Islet of Langerhans (tissue), 1 donor: ENCODE measurements around the gene VPS45.
"Not testable (repeated sequence)": the region's sequence is repeated elsewhere in the genome, so short reads cannot be mapped to it uniquely, and the experiment has no call there.

Experiments
- FAIRE-seq: peaks from one replicate; lab custom pipeline; 2011; peaks lifted over from hg19 to GRCh38; lab: Jason Lieb, UNC

VPS45 gene

DNA sequence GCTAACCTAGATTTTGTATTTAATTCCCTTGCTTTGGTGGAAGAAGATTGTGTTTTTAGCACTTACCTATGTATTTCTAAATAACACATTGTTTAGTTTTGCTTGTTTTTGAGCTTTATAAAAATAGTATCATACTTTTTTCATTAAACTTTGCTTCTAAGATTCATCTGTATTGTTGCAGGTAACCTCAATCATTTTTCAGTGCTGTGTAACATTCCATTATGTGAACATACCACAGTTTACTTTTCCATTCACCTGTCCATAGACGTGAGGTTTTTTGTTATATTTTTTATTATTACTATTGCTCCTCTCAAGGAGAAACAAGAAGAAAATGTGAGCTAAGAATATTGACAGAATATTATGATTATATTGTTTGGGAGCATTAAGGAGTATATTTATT is 67.0 kb downstream of the VPS45 start:
- peak; percentile 65 for FAIRE-seq

DNA sequence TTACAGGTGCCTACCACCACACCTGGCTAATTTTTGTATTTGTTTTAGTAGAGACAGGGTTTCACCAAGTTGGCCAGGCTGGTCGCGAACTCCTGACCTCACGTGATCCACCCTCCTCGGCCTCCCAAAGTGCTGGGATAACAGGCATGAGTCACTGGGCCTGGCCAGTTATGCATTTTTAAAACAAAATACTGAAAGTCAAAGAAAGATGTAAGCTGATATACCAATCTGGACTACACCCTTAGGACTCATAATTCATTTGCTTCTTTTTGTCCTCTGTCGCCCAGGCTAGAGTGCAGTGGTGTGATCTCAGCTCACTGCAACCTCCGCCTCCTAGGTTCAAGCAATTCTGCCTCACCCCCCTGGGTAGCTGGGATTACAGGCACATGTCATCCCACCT is 67.8 kb downstream of the VPS45 start:
- not testable (repeated sequence) for FAIRE-seq

DNA sequence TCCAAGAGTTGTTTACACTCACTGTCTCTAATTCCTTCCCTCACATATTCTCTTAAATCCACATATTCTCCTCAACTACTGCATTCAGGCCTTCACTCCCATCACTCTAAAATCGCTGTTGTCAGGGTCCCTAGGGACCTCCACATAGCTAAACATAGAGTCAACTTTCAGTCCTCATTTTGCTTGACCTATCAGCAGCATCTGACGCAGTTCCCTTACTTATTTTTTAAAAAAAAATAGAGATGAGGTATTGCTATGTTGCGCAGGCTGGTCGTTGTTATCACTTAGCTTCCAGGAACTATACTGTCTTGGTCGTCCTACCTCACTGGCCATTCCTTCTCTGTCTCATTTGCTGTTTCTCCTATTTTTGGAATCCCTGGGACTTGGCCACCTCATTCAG is 70.5 kb downstream of the VPS45 start:
- no peak for FAIRE-seq

DNA sequence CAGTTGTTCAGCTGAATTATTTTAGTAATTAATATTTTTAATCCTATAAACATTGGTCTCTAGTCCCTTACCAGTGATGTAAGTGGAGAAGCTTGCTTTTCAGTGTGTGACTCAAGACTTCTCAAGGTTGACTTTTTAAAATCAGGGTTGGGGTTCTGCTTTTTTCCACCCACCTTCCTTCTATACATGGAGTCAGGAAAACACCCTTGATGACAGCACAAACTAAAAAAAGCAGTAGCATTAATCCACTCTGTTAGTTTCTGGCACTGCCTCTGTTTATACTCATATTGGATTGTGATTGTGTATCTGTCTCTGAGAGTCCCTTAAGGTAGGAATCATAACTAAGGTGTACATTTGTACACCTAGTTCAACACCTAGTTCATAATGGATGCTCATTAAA is 73.9 kb downstream of the VPS45 start:
- no peak for FAIRE-seq

DNA sequence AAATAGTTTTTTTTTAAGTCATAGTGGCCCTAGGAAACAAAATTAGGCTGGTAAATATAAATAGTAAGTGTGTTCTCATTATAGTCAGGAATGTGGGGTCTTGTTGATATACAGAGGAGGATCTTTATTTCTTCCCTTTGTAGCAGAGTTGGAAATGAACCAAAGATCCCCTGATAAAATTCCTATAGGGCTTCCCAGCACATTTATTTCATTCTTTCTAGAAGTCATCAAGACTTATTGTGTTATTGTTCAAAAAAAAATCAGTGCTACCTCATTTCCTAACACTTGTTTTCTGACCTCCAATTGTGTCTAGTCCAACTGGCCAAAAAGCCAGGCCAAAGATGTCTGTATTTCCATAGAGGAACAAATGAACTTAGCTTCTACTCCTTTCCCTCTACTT is 74.5 kb downstream of the VPS45 start:
- no peak for FAIRE-seq

DNA sequence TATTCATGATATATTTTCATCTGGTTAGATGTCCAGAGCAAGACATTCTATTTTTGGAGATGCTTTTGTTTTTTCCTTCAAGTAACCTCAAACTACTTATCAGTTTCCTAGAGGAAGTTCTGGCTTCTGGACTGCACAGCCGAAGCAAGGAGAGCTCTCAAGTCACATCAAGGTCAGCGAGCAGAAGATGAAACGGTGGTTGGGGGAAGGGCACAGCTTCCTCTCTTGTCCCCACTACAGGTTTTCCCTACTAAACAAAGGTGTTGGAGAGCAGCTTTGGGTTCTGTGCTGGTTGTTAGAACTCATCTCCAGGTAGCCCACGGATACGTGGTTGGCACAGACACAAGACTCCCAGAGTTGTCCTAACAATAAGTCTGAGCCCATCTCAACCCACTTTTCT is 77.0 kb downstream of the VPS45 start:
- FAIRE-seq: no peak

DNA sequence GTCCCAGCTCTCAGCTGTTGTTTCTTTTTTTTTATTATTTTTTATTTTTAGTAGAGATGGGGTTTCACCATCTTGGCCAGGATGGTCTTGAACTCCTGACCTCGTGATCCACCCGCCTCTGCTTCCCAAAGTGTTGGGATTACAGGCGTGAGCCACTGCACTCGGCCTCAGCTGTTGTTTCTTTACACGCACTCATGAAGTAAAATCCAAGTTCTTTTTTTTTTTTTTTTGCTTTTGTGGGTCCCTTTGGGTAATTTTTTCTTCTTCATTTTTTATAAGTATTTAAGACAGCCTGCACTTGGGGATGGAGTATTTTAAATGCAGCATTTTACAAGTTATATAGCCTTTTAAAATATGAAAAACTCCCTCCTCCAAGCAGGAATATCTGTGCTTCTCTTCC is 78.4 kb downstream of the VPS45 start:
- not testable (repeated sequence) for FAIRE-seq

DNA sequence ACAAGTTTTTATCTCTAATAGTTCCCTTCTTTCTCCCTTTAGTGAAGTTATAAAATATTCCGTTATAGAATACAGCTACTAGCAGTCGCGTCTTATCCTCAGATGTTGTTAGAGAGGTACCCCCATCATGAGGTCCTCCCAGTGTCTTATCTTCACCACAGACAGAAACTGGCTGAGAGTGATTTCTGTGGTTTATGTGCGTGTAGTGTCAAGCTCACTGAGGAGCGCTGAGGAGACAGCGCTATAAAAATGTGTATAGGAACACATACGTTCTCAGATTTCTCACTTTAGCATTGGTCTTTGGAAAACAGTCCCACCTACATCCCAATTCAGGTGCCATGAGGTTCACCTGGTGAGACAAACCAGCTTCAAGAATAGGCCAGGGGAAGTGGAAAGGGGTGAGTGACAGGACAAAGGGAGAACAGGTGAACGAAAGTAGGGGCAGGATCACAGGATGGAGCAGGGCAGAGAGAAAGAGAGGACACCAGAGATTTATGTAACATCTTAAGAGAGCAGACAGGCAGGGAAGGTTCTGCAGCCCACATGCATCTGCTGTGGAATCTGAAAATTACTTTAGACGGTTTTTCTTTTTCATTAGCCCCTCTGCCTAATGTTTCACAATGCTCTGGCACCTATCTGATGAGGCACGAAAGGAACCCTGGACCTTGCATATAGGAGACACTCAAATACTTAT is 79.4 kb downstream of the VPS45 start:
- FAIRE-seq: no peak

DNA sequence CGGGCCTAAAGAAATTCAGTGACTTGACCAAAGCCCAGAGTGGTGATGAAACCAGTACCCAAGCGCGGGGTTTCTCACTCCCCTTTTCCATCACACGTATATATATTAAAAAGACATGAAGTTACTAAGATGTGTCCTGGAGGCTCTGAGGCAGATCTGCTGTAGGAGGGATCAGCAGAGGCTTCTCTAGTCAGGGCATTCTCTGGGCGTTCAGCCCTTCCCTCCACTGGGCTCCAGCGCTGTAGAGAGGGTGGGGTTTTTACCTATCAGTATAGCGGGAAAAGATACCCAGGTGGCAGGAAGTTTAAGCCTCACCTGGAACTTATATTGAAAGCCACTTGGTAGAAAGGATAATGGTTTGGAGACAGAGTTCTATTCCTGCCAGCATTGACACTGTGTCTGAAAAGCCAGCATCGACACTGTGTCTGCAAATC is 81.3 kb downstream of the VPS45 start:
- FAIRE-seq: no peak

DNA sequence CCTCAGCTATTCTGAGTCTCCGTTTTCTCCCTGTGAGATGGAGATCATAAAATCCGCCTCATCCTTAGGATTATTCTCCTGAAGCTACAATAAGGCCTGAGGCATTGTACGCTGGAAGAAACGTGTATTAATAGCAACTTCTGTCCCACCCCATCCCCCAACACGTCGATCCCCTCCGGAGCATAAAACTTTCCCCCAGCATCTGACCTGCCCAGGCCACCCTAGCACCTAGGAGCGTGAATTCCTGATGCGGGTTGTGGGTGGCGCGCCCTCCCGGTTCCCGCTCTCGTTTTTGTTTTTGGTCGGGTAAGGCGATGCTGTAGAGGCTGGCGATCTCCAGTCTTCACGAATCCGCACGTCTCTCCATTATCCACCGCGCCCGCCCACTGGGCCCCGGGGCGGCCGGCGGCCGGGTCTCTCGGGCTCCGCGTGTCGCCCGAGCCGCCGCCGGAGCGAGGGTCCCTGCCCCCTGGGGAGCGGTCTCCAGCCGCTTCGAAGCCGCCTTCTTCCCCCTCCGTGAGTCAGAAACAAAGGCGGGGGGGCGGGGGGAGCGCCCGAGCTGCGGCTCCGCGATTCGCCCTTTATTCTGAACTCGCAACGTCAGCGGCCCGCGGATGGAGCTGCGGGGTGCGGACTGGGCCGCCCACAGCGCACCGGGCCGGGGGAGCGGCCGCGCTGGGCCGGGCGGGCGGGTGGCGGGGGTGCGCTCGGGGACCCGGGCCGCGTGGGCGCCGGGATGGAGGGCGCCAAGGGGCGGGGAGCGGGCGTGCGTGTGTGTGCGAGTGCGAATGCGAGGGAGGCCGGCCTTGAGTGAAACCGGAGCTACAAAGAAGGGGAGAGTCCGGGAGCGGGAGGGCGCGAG is 81.9 kb downstream of the VPS45 start, which contains the start of gene PLEKHO1:
PLEKHO1 (plus strand) TSS at position 646 of the 862 bp plus-strand sequence. CDS start 342 bp downstream, outside the sequence.
- FAIRE-seq: no peak

DNA sequence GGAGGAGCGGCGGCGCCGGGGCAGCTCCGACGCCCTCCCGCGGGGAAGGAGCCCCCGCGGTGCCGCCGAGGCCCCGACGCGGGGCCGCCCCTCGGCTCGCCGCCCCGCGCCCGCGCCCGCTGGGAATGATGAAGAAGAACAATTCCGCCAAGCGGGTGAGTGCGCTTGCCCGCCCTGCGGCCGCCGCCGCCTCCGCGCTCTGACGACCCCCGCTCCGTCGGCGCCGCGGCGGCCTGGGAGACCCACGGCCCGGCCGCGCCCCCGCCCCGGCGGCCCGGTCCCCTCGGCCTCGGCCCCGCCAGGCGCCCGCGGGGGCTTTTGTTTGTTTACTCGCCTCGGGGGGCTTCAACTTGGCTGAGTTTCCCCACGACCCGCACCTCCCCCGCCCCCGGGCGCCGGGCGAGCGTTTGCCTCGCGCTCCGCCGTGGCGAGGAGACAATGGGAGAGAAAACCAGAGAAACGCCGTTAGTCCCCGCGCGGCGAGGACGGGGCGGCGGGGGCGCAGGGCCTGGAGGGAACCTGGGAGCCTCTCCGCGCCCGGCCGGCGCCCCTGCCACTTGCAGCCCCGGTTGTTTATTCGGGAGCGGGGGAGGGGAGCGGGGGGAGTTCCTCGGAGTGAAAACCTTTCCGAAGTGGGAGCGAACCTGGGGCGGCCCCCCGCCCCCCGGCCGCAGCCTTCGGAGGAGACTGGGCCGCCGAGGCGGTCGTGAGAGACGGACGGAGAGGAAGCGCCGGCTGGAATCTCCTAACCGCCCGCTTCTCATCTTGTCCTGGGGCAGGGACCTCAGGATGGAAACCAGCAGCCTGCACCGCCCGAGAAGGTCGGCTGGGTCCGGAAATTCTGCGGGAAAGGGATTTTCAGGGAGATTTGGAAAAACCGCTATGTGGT is 82.8 kb downstream of the VPS45 start:
- no peak for FAIRE-seq

DNA sequence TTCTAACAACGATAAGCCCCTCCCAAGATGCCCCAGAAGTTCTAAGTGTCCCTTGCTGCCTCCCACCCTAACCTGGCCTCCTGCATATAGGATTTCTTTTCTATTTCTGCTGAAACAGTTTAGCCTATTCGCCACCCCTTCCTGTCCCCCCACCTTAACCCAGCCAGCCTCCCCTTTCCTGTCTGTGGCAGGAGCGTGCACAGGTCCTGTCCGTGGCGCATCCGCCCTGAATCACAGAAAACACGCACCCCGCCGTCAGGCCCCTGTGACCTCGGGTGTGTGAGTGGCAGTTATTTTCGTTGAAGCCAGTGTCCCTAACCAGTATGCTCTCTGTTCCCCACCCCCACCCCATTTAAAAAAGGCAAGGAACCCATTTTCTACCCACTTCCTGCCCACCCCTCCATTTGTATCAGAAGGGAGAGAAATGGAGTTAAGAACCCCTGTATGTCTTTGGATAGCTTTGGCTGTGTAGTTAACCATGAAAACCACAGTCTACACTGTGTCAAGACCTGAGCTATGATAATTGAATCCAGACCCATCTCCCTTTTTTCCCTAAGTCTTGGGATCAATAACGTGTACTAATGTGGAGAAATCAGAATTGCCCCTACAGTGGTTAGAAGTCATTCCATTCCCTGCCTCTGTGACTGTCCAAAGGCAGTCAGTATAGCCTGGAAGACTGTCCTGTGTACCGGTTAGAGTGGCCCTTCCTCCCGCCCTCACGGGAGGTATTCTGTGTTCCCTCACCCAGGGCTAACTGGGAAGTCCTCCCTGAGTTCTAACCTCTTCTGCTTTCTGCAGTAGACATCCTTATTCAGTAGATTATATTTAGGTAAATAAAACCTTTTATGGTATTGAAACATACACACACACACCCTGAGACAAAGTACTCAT is 84.0 kb downstream of the VPS45 start:
- FAIRE-seq: no peak

DNA sequence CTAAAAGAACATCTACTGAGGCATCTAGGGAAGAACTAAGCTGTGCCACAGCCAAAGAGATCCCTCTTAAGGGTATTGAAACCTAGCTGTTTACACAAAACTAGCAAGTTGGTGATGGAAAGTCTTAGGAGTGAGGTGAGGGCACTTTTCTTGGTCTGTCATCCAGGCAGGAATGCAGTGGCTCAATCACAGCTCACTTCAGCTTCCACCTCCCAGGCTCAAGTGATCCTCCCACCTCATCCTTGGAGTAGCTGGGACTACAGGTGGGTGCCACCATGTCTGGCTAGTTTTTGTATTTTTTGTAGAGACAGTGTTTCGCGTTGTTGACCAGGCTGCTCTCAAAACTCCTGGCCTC is 84.6 kb downstream of the VPS45 start:
- FAIRE-seq: no peak

DNA sequence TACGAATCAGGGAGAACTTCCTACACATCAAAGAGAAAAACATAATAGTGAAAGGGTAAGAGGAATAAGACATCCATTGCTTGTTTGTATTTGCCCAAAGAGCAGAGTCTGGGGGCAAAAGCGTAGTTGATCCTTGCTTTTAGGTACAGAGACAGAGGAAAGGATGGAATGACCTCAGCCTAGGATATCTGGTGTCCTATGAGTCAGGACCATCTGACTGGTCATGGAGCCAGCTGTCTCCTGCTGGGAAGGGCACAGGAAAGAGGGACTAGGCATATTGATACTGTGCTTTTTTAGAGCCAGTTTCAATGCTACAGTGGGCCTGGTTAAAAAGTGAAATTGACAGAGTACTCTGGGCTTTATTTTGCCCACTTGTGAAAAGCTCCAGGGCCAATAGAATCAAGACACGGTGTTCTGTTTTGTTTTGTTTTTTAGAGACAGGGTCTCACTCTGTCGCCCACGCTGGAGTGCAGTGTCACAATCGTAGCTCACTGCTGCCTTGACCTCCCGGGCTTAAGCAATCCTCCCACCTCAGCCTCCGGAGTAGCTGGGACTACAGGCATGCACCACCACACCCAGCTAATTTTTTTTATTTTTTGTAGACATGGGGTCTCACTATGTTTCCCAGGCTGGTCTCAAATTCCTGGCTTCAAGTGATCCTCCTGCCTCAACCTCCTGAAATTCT is 85.3 kb downstream of the VPS45 start:
- no peak for FAIRE-seq

DNA sequence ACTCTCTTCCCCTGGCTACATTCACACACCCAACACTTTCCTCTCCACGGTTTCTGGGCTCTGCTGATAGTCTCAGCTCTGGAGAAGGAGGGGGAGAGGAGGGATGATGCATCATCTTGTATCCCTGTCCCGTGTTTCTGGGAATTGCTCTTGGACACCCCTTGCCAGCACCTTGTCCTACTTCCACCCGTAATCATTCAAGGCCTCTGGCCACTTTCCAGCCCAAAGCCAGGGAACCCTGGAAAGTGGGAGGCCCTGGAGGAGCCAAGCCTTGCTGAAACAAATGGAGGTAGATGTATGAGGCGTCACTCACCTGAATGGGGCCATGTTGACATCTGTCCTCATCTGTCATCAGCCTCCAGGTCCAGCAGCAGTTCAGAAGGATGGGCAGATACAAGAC is 86.6 kb downstream of the VPS45 start:
- FAIRE-seq: no peak

DNA sequence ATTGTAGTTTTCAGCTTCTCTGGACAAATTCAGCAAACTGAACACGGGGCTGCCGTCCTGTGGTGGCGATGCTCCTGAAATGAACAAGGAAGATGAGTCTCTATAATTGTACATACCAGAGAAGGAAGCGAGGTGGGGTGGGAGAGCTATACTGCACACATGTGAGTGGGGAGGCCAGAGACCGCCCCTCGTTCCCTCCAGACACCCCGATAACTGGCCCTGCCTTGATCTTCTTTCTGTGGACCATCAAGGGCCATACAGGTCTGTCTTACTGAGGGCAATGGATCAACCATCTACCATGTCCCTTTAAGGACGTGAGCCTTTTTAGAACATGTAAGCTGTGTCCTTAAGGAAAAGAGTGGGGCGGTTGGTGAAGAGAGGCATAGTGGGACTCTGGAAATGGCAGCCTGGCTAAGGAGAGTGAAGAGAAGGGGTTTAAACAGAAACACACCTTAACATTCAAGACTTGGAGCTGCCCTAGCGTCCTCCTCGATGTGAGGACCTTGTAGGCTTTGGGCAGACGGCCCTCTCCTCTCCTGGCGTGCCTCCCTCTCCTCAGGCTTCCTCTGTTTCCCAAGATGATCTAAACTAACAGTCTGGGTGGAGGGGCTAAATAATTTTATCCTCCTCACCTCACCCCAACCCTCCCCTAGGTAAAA is 88.0 kb downstream of the VPS45 start:
- no peak for FAIRE-seq

DNA sequence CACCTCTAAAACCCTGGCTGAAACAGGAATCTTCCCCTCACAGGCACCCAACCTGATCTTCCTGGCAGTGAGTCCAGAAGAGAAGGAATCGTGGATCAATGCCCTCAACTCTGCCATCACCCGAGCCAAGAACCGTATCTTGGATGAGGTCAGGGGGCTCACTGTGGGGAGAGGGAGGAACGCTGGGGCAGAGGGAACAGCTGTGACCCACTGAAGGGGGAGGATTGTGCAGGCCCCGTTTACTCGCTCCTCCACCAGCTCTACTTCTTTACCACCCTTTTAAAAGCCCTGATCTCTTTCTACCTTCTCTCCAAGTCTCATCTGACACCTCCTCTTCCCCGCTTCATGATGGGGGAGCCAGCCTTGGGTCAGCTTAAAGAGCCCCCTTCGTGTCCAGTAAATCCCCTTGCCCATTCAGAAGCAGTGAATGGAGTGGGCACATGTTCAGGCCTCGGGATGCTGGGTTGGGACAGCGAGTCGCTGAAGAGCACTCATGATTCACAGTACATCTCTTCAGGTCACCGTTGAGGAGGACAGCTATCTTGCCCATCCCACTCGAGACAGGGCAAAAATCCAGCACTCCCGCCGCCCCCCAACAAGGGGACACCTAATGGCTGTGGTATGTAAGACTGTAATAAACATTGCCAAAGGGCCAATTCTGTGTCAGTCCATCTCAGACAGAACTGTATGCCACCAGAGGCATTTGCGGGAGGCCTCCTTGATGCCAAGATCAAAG is 89.5 kb downstream of the VPS45 start:
- FAIRE-seq: no peak

DNA sequence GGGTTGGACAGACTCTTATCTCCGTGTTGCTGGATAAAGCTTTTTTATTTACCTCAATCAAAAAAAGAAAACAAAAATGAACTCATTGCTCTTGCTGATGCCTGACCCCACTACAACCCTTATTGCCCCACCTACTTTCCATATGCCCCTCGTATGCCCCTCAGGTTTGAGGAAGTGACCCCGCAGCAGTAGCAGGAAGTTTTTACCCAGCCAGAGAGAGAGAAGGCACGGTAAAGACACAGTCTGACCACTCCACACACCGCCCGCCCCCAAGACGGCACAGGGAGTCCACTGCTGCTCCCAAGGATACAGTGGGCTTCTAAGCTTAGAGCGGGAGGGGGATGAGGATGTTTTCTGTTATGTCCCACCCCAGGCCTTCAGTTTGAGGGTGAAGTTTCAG is 92.0 kb downstream of the VPS45 start:
- FAIRE-seq: no peak

DNA sequence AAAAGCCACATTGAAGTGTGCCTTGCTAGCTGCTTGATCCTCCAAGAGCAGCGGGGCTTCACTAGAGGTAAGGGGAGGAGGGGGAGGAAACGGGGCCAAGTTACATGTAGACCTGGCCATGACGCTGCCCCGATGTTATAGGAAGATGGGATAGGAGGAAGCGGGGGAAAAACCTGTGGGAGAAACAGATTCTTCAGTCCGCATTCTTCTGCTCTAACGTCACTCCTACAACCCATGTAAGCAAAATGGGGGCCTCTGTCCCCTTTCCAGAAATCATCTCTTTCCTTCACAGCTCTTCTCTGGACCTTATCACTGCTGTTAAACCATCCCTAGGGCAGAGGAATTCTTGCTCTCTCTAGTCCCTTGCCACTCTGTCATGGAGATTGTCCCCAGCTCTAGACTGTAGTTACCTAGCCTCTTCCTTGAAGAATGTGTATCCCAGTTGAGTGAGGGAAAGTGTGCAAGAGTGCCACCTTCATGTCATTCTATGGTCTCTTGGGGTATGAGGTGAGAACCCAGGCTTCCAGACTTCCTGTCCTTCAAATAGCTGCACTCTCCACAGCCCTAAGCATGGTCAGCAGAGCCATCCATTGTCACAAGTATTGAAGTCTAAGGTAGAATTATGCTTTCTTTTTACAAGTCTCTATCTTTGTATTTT is 93.5 kb downstream of the VPS45 start:
- no peak for FAIRE-seq
